ENCODE results near the gene SH3BGR.

GRCh38 chr21:39472786-39473185, 21.0 kb downstream of the SH3BGR start:
- TF ChIP-seq CTCF (IDR thresholded peaks at IDR 0.05; ENCODE audit: low read depth, low read length, missing input control) = no peak
- no peak for TF ChIP-seq SP1 (IDR thresholded peaks at IDR 0.05)
- no peak for TF ChIP-seq RXRA (IDR thresholded peaks at IDR 0.05)
- TF ChIP-seq YY1 (IDR thresholded peaks at IDR 0.05) = no peak
- TF ChIP-seq RAD21 (IDR thresholded peaks at IDR 0.05) = no peak
- no peak for TF ChIP-seq REST (IDR thresholded peaks at IDR 0.05)
- TF ChIP-seq MAX (IDR thresholded peaks at IDR 0.05) = no peak

Measured in liver (tissue), 3 donors.